Subcutaneous adipose tissue (tissue), 4 donors: ENCODE measurements around the gene ACSM4. TPM values are rescaled to one million over a fixed set of nuclear protein-coding genes. Genes with fewer than 3 reads are reported as not detected.

Experiments used
- CTCF ChIP-seq: fragments of 450-650 bp; IDR thresholded peaks from one replicate; pipeline ENCODE4 v1.5.1; 2016; ENCODE audit warnings: low read depth, mild to moderate bottlenecking, control low read depth, antibody characterized with exemption, moderate library complexity
- total RNA-seq, 4 donors: library from RNA; depleted of rRNA; stranded (reverse); fragments of >200 nt; gene quantifications; one replicate each; pipeline ENCODE4 v1.1.0, GENCODE V29; 2016

The ACSM4 gene
- total RNA-seq, 4 donors from 2014 or later, result not detected

GRCh38 chr12:7344833-7345606 is 41.1 kb downstream of the ACSM4 start:
- no peak for TF ChIP-seq CTCF

- TF ChIP-seq CTCF, result no peak
These were observed 42.8 kb downstream of the ACSM4 start for GRCh38 chr12:7346551-7347225.

GRCh38 chr12:7349418-7349817 is 45.5 kb downstream of the ACSM4 start:
- TF ChIP-seq CTCF, result no peak

- TF ChIP-seq CTCF, result no peak
These were observed 47.3 kb downstream of the ACSM4 start for GRCh38 chr12:7351177-7351576.

- no peak for TF ChIP-seq CTCF
These were observed 48.8 kb downstream of the ACSM4 start for GRCh38 chr12:7352661-7353060.

GRCh38 chr12:7354529-7354928 is 50.7 kb downstream of the ACSM4 start:
- no peak for TF ChIP-seq CTCF

GRCh38 chr12:7361265-7361664 is 57.4 kb downstream of the ACSM4 start:
- no peak for TF ChIP-seq CTCF
